Activated naive CD4-positive, alpha-beta T cell treated with anti-CD3 and anti-CD28 coated beads, Interleukin-2, amount 50 U/mL, for 24 hours (primary cell): ENCODE measurements around the gene TRMT61B.

Source experiments
- H3K27ac Mint-ChIP-seq: one replicate; pipeline ENCODE4 v1.8.0; 2021; ENCODE audit warnings: mild to moderate bottlenecking, mixed read lengths
- H3K27me3 Mint-ChIP-seq: one replicate; pipeline ENCODE4 v1.8.0; 2021; ENCODE audit warnings: mixed read lengths
- H3K36me3 Mint-ChIP-seq: one replicate; pipeline ENCODE4 v1.8.0; 2021; ENCODE audit warnings: mixed read lengths
- H3K4me1 Mint-ChIP-seq: one replicate; pipeline ENCODE4 v1.8.0; 2021; ENCODE audit warnings: mixed read lengths
- H3K4me3 Mint-ChIP-seq: one replicate; pipeline ENCODE4 v1.8.0; 2021; ENCODE audit warnings: mild to moderate bottlenecking, mixed read lengths
- H3K9me3 Mint-ChIP-seq: one replicate; pipeline ENCODE4 v1.8.0; 2021; ENCODE audit warnings: mixed read lengths

TRMT61B gene

DNA sequence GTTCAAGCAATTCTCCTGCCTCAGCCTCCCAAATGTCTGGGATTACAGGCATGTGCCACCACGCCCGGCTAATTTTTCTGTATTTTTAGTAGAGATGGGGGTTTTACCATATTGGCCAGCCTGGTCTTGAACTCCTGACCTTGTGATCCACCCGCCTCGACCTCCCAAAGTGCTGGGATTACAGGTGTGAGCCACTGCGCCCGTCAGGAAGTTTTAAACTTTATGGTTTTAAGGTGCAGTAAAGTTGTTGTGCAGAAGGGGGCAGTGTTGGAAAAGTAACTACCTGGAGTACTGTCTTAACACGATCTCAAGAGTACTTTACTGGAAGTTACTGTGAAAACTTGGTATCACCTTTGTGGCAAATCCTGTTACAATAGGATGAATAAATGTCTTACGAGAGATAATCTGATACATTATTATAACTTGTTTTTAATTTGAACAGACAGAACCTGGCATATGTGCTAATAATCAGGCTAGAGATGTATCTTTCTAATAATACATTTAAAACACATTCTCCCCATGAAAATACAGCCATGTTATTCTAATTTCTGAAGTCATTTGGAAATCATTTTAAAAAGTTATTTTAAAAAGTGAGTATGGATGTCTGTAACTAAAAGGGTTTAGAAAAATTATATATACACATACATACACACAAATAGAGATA, 48.7 kb downstream of the TRMT61B start:
- no peaks in the 10 kb centered on the region for H3K9me3 Mint-ChIP-seq
- H3K27me3 Mint-ChIP-seq: no peaks in the 10 kb centered on the region
- H3K4me1 Mint-ChIP-seq: peaks cover 3% of the 10 kb centered on the region
- H3K36me3 Mint-ChIP-seq: no peaks in the 10 kb centered on the region
- H3K4me3 Mint-ChIP-seq: no peak overlapping the region
- no peak overlapping the region for H3K27ac Mint-ChIP-seq

GRCh38 chr2:28818053-28818452, 52.1 kb downstream of the TRMT61B start:
- H3K27me3 Mint-ChIP-seq: no peaks in the 10 kb centered on the region
- peaks cover 3% of the 10 kb centered on the region for H3K4me1 Mint-ChIP-seq
- H3K36me3 Mint-ChIP-seq: no peaks in the 10 kb centered on the region
- H3K27ac Mint-ChIP-seq: no peak overlapping the region
- no peaks in the 10 kb centered on the region for H3K9me3 Mint-ChIP-seq
- no peak overlapping the region for H3K4me3 Mint-ChIP-seq

- Mint-ChIP-seq H3K27ac (peak within 1 kb of the TSS; percentile 41), H3K4me1 (peaks cover 12% of the 10 kb centered on the region), H3K4me3 (peak within 1 kb of the TSS; percentile 82), H3K9me3 (peaks cover 5% of the 10 kb centered on the region), H3K27me3 (no peaks in the 10 kb centered on the region), H3K36me3 (peaks cover 2% of the 10 kb centered on the region)
Observed at GRCh38 chr2:28810384-28811285, 59.5 kb downstream of the TRMT61B start, which contains the start of gene SPDYA. TSS of gene SPDYA (plus strand) at chr2:28810834. CDS start at chr2:28816015, 5,181 bp downstream.

- peak overlapping the region; percentile 41 for H3K27ac Mint-ChIP-seq
- peaks cover 12% of the 10 kb centered on the region for H3K4me1 Mint-ChIP-seq
- H3K4me3 Mint-ChIP-seq: peak overlapping the region; percentile 82
- H3K36me3 Mint-ChIP-seq: peaks cover 2% of the 10 kb centered on the region
- H3K9me3 Mint-ChIP-seq: peaks cover 5% of the 10 kb centered on the region
- H3K27me3 Mint-ChIP-seq: no peaks in the 10 kb centered on the region
Observed at GRCh38 chr2:28809927-28810326, 60.2 kb downstream of the TRMT61B start.

- Mint-ChIP-seq H3K27me3 (no peaks in the 10 kb centered on the region), H3K36me3 (peaks cover 10% of the 10 kb centered on the region), H3K4me3 (no peak overlapping the region), H3K4me1 (peaks cover 16% of the 10 kb centered on the region), H3K9me3 (peaks cover 5% of the 10 kb centered on the region), H3K27ac (peak overlapping the region; percentile 41)
Observed at GRCh38 chr2:28802975-28803429, 67.1 kb downstream of the TRMT61B start.

DNA sequence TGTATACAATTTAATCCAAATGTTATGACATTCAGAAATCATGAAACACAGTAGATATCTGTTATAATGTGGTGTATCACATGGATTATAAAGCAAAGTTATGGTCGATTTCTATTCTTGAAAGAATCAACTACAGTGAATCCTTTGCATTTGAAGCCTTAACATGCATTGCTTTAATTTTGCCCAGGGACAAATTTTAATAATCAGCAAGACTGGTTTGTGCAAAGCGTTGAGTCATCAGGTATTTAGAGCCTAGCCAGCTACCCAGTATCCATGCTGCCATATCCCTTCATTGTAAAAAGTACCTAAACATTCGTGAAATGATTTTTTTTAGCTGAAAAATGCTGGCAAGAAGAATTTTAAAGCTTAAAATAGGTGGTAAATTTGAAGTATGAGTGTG, 68.4 kb downstream of the TRMT61B start:
- Mint-ChIP-seq H3K9me3 (peaks cover 5% of the 10 kb centered on the region), H3K27ac (no peak overlapping the region), H3K4me3 (no peak overlapping the region), H3K4me1 (peaks cover 29% of the 10 kb centered on the region), H3K36me3 (peaks cover 21% of the 10 kb centered on the region), H3K27me3 (no peaks in the 10 kb centered on the region)
